H9 (cell line): ENCODE results near the gene CMTM4. TPM values are rescaled to one million over a fixed set of nuclear protein-coding genes. Genes with fewer than 3 reads are reported as not detected.

Experiments used
- DNase-seq: peaks from one replicate; pipeline ENCODE4 v3.0.0-alpha.2; 2017
- H2AFZ ChIP-seq: one replicate; pipeline ENCODE4 v1.6.1; 2013; ENCODE audit warnings: mild to moderate bottlenecking, low read length, control low read depth, moderate library complexity
- H2AK5ac ChIP-seq: 2 replicates; pipeline ENCODE4 v1.6.1; 2013; ENCODE audit warnings: low read length, control low read depth, mixed read lengths; ENCODE audit not compliant: insufficient read length
- H2BK120ac ChIP-seq: one replicate; pipeline ENCODE4 v1.6.1; 2013; ENCODE audit warnings: low read depth, mild to moderate bottlenecking, low read length, control low read depth, inconsistent platforms; ENCODE audit not compliant: poor library complexity, severe bottlenecking
- H2BK12ac ChIP-seq: 2 replicates; pipeline ENCODE4 v1.6.1; 2013; ENCODE audit warnings: low read length, control low read depth, mixed read lengths, low read depth; ENCODE audit not compliant: insufficient read length
- H2BK15ac ChIP-seq: 2 replicates; pipeline ENCODE4 v1.6.1; 2013; ENCODE audit warnings: low read depth, low read length, control low read depth
- H2BK20ac ChIP-seq: one replicate; pipeline ENCODE4 v1.6.1; 2013; ENCODE audit warnings: low read depth, mild to moderate bottlenecking, low read length, control low read depth, inconsistent platforms; ENCODE audit not compliant: poor library complexity, severe bottlenecking
- H2BK5ac ChIP-seq: 2 replicates; pipeline ENCODE4 v1.6.1; 2013; ENCODE audit warnings: low read length, control low read depth, mixed read lengths; ENCODE audit not compliant: insufficient read length
- H3K14ac ChIP-seq: 2 replicates; pipeline ENCODE4 v1.6.1; 2013; ENCODE audit warnings: low read length, control low read depth; ENCODE audit not compliant: insufficient read depth
- H3K18ac ChIP-seq: 2 replicates; pipeline ENCODE4 v1.6.1; 2013; ENCODE audit warnings: low read depth, mild to moderate bottlenecking, mixed read lengths, low read length, control low read depth; ENCODE audit not compliant: insufficient read length
- H3K23ac ChIP-seq: 2 replicates; pipeline ENCODE4 v1.6.1; 2013; ENCODE audit warnings: low read length, control low read depth, mixed read lengths, low read depth; ENCODE audit not compliant: insufficient read length
- H3K23me2 ChIP-seq: 2 replicates; pipeline ENCODE4 v1.6.1; 2013; ENCODE audit warnings: low read depth, mild to moderate bottlenecking, mixed read lengths, low read length, control low read depth; ENCODE audit not compliant: insufficient read length, poor library complexity, severe bottlenecking
- H3K27ac ChIP-seq: 2 replicates; pipeline ENCODE4 v1.5.1; 2013; ENCODE audit warnings: low read length, control low read depth, mixed read lengths, low read depth; ENCODE audit not compliant: insufficient read length
- H3K27me3 ChIP-seq: 2 replicates; pipeline ENCODE4 v1.6.1; 2013; ENCODE audit warnings: low read length, control low read depth, inconsistent platforms; ENCODE audit not compliant: insufficient read depth
- H3K4ac ChIP-seq: 2 replicates; pipeline ENCODE4 v1.6.1; 2013; ENCODE audit warnings: low read depth, mild to moderate bottlenecking, control low read depth, inconsistent platforms, low read length, moderate library complexity
- H3K4me1 ChIP-seq: 2 replicates; pipeline ENCODE4 v1.6.1; 2013; ENCODE audit warnings: low read length, control low read depth, inconsistent platforms; ENCODE audit not compliant: insufficient read depth
- H3K4me2 ChIP-seq: 2 replicates; pipeline ENCODE4 v1.6.1; 2013; ENCODE audit warnings: low read length, control low read depth, mixed read lengths; ENCODE audit not compliant: insufficient read length, insufficient read depth
- H3K56ac ChIP-seq: 2 replicates; pipeline ENCODE4 v1.6.1; 2013; ENCODE audit warnings: low read depth, mild to moderate bottlenecking, mixed read lengths, low read length, control low read depth; ENCODE audit not compliant: insufficient read length
- H3K79me1 ChIP-seq: 2 replicates; pipeline ENCODE4 v1.6.1; 2013; ENCODE audit warnings: low read depth, mild to moderate bottlenecking, moderate library complexity, low read length, control low read depth, inconsistent platforms; ENCODE audit not compliant: insufficient read depth, poor library complexity, severe bottlenecking
- H3K79me2 ChIP-seq: 2 replicates; pipeline ENCODE4 v1.6.1; 2013; ENCODE audit warnings: low read length, control low read depth, inconsistent platforms; ENCODE audit not compliant: insufficient read depth
- H3K9ac ChIP-seq: 2 replicates; pipeline ENCODE4 v1.6.1; 2013; ENCODE audit warnings: low read length, control low read depth, mixed read lengths; ENCODE audit not compliant: insufficient read length; ENCODE audit errors: extremely low read depth
- H3K9me3 ChIP-seq: one replicate; pipeline ENCODE4 v1.6.1; 2013; ENCODE audit warnings: low read depth, low read length, inconsistent platforms; ENCODE audit not compliant: control insufficient read depth
- H3T11ph ChIP-seq: one replicate; pipeline ENCODE4 v1.6.1; 2013; ENCODE audit warnings: mild to moderate bottlenecking, low read length, control low read depth, inconsistent platforms
- H4K20me1 ChIP-seq: one replicate; pipeline ENCODE4 v1.6.1; 2013; ENCODE audit not compliant: control insufficient read depth, insufficient read length, insufficient read depth
- H4K5ac ChIP-seq: 2 replicates; pipeline ENCODE4 v1.6.1; 2013; ENCODE audit warnings: low read depth, mild to moderate bottlenecking, mixed read lengths, low read length, control low read depth; ENCODE audit not compliant: insufficient read length
- H4K8ac ChIP-seq: replicated peaks from 2 replicates; pipeline ENCODE4 v1.6.1; 2013; ENCODE audit warnings: low read length, control low read depth, mixed read lengths, low read depth; ENCODE audit not compliant: insufficient read length
- H4K91ac ChIP-seq: 2 replicates; pipeline ENCODE4 v1.6.1; 2013; ENCODE audit warnings: low read depth, mild to moderate bottlenecking, moderate library complexity, mixed read lengths, low read length, control low read depth; ENCODE audit not compliant: insufficient read length
- H3K27ac Mint-ChIP-seq, 3 experiments: 2 replicates in 2 of 3; 3 replicates in 1 of 3; pipeline ENCODE4 v1.8.0; 2020 to 2021; ENCODE audit warnings: mixed read lengths in 3 of 3, mild to moderate bottlenecking in 1 of 3, moderate library complexity in 1 of 3
- H3K27me3 Mint-ChIP-seq: 2 replicates; pipeline ENCODE4 v1.8.0; 2021; ENCODE audit warnings: low read depth, mild to moderate bottlenecking, moderate library complexity, mixed read lengths
- H3K36me3 Mint-ChIP-seq, 3 experiments: 2 replicates in 2 of 3; 3 replicates in 1 of 3; pipeline ENCODE4 v1.8.0; 2020 to 2021; ENCODE audit warnings: low read depth in 3 of 3, mixed read lengths in 3 of 3; ENCODE audit not compliant: insufficient read depth in 1 of 3
- H3K4me1 Mint-ChIP-seq, 2 experiments: 2 replicates each; pipeline ENCODE4 v1.8.0; 2020; ENCODE audit warnings: mixed read lengths in 2 of 2
- H3K4me3 Mint-ChIP-seq, 2 experiments: 2 replicates in 1 of 2; 3 replicates in 1 of 2; pipeline ENCODE4 v1.8.0; 2020 to 2021; ENCODE audit warnings: mild to moderate bottlenecking in 2 of 2, mixed read lengths in 2 of 2, moderate library complexity in 1 of 2
- H3K9me3 Mint-ChIP-seq, 2 experiments: 2 replicates in 1 of 2; 3 replicates in 1 of 2; pipeline ENCODE4 v1.8.0; 2020; ENCODE audit warnings: mild to moderate bottlenecking in 2 of 2, mixed read lengths in 2 of 2, moderate library complexity in 1 of 2
- WGBS: extraction: QIAGEN DNeasy Blood & Tissue Kit; methylation state at CpG from one replicate; pipeline ENCODE4 v1.1.7; 2013; ENCODE audit warnings: missing lambda C conversion rate, low lambda C conversion rate, mixed read lengths; ENCODE audit not compliant: insufficient read length; ENCODE audit errors: extremely low coverage; 5-methylcytosine and 5-hydroxymethylcytosine counted together
- total RNA-seq: library from RNA; stranded (reverse); gene quantifications from 2 replicates; pipeline ENCODE4 v1.2.1, GENCODE V29; 2021
- TF ChIP-seq, protein P1 (sequence below): fragments of 200-600 bp; sonication (generic); conservative IDR thresholded peaks from 3 replicates; pipeline ENCODE4 v1.8.0; 2021; ENCODE audit warnings: antibody characterized with exemption, mild to moderate bottlenecking

CMTM4 gene
- total RNA-seq, 1 experiment from 2014 or later, result 40.5 TPM

- Histone ChIP-seq H3K4me1 (no peaks in the 10 kb centered on the region), H4K5ac (no peak overlapping the region), H3K23me2 (no peaks in the 10 kb centered on the region), H3K14ac (no peak overlapping the region), H3K27me3 (no peaks in the 10 kb centered on the region), H3K27ac (no peak overlapping the region), H3K9me3 (no peaks in the 10 kb centered on the region), H3K4ac (no peak overlapping the region), H3K79me2 (no peaks in the 10 kb centered on the region), H3T11ph (no peak overlapping the region), H4K20me1 (no peaks in the 10 kb centered on the region), H2AFZ (no peak overlapping the region), H3K79me1 (no peaks in the 10 kb centered on the region), H3K18ac (no peak overlapping the region), H2BK5ac (no peak overlapping the region), H3K23ac (no peak overlapping the region), H2BK20ac (no peak overlapping the region), H2BK15ac (no peak overlapping the region), H2BK120ac (no peak overlapping the region), H2AK5ac (no peak overlapping the region), H2BK12ac (no peak overlapping the region), H3K4me2 (no peak overlapping the region), H4K91ac (no peak overlapping the region), H3K56ac (no peak overlapping the region), H3K9ac (no peak overlapping the region), H4K8ac (no peak overlapping the region)
- no peak for DNase-seq
- no peak overlapping the region for H3K4me3 Mint-ChIP-seq
- H3K4me1 Mint-ChIP-seq, result peaks cover 0 to 9% of the 10 kb centered on the region in 2 experiments; a peak in 2 of 4 replicates
- no CpG with 5 or more reads among the region's 8 CpGs for WGBS
- no peak overlapping the region for H3K27ac Mint-ChIP-seq
- H3K36me3 Mint-ChIP-seq, result peaks cover 0 to 1% (median 0%) of the 10 kb centered on the region in 3 experiments; a peak in 1 of 7 replicates
- TF ChIP-seq, protein P1, sequence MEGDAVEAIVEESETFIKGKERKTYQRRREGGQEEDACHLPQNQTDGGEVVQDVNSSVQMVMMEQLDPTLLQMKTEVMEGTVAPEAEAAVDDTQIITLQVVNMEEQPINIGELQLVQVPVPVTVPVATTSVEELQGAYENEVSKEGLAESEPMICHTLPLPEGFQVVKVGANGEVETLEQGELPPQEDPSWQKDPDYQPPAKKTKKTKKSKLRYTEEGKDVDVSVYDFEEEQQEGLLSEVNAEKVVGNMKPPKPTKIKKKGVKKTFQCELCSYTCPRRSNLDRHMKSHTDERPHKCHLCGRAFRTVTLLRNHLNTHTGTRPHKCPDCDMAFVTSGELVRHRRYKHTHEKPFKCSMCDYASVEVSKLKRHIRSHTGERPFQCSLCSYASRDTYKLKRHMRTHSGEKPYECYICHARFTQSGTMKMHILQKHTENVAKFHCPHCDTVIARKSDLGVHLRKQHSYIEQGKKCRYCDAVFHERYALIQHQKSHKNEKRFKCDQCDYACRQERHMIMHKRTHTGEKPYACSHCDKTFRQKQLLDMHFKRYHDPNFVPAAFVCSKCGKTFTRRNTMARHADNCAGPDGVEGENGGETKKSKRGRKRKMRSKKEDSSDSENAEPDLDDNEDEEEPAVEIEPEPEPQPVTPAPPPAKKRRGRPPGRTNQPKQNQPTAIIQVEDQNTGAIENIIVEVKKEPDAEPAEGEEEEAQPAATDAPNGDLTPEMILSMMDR, result no peak
- peaks cover 2 to 4% of the 10 kb centered on the region in 2 experiments; a peak in 2 of 5 replicates for H3K9me3 Mint-ChIP-seq
- H3K27me3 Mint-ChIP-seq, result peaks cover 4% of the 10 kb centered on the region
These were observed 9.9 kb upstream of the CMTM4 start for GRCh38 chr16:66706506-66706880.
